Skin of body (tissue), 2 donors: ENCODE data around the gene EVA1C. TPM values are rescaled to one million over a fixed set of nuclear protein-coding genes. Genes with fewer than 3 reads are reported as not detected.
"Not testable (repeated sequence)": the region's sequence is repeated elsewhere in the genome, so short reads cannot be mapped to it uniquely, and the experiment has no call there.

Source experiments
- DNase-seq: peaks from one replicate; lab custom pipeline; 2025; lab: John Stamatoyannopoulos, UW
- total RNA-seq: library from RNA; depleted of rRNA; stranded (reverse); fragments of >200 nt; gene quantifications from one replicate; pipeline ENCODE4 v1.2.3, GENCODE V29; 2014

EVA1C gene
- total RNA-seq, 1 donor from 2014 or later = 5.3 TPM

- no peak for DNase-seq
These were observed 84.1 kb downstream of the EVA1C start for GRCh38 chr21:32496568-32496967.

DNA sequence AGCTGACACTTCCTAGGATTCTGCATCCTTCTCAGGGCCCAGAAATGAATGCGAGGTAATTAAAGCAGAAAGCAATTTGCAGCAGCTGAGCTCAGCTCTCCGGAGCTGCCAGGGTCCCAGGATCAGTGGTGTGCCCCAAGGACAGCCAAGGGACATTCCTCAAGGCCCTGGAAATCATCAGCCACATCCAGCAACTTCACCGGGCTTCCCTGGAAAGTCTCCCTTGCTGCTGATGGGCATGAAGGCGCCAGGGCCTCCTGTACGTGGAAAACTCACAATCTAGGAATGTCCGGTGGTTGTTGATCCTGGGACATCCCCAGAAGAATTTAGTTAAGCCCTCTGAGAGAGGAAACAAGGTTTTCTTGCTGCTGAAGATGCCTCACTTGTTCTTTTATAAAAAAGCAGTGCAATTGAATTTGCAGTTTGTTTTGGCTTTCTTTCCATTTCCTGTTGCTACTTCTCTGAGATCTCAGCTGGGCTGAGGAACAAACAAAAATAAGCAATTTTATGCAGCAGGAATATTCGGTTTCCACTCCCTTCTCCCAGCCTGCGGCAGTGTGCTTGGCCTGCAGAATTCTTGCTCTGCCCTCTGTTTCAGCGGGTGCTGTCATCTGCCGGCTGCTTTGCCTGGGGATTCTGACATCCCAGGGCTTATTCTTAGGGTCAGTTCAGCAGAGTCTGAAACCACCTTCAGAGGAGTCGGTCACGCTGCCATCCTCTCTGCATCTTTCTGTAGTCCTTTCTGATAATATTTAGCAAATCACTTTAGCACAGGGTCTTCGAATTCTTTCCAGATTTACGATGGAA, 86.9 kb downstream of the EVA1C start:
- DNase-seq = no peak

- DNase-seq = not testable (repeated sequence)
These were observed 91.1 kb downstream of the EVA1C start for GRCh38 chr21:32503641-32504040.

GRCh38 chr21:32505767-32506166, 93.3 kb downstream of the EVA1C start:
- DNase-seq = not testable (repeated sequence)

DNA sequence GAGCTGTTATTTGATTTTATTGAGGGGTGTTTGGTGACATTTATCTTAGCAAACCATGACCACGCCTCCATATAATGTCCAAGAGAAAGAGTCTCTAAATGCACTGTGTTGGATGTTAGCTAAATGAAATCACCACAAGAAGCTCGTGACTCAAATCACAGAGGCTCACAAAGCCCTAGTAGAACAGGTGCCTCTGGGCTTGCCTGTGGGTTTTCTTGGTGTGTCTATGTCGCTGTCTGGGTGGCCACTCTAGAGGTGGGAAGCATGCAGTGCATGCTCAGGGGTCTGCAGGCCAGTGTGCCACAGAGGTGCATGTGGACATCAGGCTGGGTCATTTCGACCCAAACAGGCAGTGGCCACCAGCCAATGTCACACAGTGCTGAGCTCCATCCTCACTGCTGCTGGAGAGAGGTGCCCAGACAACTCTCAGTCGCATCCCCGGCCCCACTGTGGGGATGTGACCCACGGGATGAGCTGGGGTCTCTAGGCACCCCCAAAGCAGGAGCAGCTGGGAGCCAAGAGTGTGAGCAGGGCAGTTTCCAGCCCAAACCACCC, 94.0 kb downstream of the EVA1C start:
- DNase-seq = not testable (repeated sequence)

- no peak for DNase-seq
These were observed 94.9 kb downstream of the EVA1C start for GRCh38 chr21:32507342-32507919.

GRCh38 chr21:32508036-32508435, 95.5 kb downstream of the EVA1C start:
- not testable (repeated sequence) for DNase-seq

DNA sequence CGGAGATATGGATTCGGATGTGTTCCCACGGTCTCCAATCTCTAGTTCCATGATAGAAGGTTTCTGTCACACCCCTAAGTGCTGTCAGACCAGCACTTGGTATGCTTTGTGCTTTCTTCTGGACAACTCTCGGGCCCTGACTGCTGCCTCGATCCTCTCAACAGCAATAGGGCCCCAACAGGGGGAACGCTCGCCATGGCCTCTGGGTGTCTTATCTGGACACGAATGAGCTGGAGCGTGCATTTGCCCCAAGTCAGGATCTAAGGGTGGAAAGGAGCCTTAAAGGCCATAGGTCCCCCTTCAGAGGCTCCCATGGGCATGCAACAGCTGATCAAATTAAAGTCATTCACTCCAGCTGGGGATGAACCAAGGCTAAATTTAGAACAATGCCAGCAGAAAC, 96.1 kb downstream of the EVA1C start:
- DNase-seq = no peak

GRCh38 chr21:32508975-32509374, 96.5 kb downstream of the EVA1C start:
- DNase-seq = not testable (repeated sequence)

- no peak for DNase-seq
These were observed 102.0 kb downstream of the EVA1C start for GRCh38 chr21:32514275-32515055.

DNA sequence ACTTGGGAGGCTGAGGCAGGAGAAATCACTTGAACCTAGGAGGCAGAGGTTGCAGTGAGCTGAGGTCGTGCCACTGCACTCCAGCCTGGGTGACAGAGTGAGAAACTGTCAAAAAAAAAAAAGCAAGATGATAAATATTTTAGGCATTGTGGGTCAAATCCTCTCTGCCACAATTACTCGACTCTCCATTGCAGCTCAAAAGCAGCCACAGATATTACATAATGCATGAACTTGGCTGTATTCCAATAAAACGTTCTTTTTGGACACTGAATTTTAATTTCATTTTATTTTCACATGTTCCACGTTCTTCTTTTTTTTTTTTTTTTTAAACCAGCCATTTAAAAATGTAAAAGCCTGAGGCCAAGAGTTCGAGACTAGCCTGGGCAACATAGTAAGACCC, 103.4 kb downstream of the EVA1C start:
- no peak for DNase-seq

- no peak for DNase-seq
These were observed 104.5 kb downstream of the EVA1C start for GRCh38 chr21:32516756-32517649.

DNA sequence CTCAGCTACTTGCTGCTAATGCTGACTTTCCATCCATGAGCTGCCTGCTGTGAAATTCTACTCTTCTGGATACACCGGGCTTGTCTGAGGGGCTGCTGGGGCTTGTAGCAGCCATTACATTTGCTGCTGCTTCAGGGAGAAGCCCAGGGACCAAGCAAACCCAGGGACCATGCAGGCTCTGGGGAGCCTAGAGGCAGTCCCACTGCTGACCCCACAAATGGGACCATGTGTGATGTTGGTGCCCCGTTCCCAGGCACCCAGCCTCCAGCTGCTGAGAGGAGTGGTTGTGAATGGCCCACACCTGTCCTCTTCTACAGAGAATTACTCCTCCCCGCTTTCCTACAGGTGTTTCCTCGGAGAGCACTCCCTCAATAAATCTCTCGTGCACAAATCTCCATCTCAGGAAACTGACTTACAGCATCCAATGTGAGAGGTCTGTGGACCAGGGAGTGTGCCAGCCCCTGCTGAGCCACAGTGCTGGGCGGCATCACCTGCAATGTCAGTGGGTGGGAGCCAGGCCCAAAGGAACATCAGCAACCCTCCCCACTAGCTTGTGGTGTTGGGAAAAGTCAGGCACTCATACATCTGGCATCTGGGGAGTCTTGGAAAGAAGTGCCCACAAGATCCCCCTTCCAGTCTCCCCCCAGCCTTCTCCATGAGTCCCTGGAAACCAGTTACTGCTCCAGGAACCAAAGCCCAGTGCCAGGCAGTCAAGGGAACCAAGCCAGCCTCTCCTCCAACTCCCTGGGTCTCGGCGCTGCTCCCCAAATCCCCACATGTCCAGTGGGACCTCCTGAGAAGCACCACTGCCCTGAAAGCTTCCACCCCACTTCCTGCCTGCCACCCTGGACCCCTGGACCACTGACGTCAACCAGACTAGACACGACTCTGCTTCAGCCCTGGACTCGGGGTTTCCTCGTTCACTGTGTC, 107.7 kb downstream of the EVA1C start:
- DNase-seq = no peak

DNA sequence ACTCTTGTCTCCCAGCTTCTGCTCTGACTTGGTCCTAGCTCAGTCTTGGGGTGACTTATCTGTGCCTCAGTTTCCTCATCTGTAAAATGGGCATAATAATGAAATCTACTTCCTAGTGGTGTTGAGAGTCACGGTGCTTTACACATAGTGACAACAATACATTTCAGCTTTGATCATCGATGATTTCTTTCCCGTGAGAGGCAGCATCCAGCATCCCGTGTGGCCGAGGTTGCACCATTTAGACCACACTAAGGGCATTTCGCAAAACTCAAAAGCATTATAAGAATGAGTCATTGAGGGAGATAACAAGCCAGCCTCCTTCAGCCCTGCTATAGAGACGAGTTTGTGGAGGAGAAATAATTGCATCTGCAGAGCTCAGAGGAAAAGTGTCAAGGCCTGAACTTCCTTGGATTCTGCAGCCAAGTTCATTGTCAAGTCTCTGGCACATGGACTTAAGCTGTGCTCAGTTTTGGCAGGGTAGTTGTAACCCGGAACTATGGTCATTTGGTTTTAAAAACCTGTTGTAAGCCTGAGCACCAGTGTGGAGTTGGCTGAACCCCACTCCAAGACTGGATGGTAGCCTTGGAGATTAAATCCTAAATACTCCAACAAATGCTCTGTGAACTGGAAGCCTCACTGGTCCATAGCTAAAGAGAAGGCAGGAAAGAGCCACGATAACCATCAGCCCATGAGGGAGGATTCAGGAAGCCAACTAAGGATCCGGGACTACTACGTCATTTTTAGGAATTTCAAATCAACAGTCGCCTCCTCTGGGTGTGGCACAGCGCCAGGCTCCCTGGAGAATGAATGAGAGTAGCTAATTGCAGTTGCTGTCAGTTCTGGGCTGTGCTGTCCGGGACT, 108.6 kb downstream of the EVA1C start:
- peak; percentile 49 for DNase-seq

- DNase-seq = no peak
These were observed 109.3 kb downstream of the EVA1C start for GRCh38 chr21:32521736-32522355.

- DNase-seq = no peak
These were observed 111.0 kb downstream of the EVA1C start for GRCh38 chr21:32523463-32523862.

- peak; percentile 49 for DNase-seq
These were observed 111.6 kb downstream of the EVA1C start for GRCh38 chr21:32523988-32524719.

DNA sequence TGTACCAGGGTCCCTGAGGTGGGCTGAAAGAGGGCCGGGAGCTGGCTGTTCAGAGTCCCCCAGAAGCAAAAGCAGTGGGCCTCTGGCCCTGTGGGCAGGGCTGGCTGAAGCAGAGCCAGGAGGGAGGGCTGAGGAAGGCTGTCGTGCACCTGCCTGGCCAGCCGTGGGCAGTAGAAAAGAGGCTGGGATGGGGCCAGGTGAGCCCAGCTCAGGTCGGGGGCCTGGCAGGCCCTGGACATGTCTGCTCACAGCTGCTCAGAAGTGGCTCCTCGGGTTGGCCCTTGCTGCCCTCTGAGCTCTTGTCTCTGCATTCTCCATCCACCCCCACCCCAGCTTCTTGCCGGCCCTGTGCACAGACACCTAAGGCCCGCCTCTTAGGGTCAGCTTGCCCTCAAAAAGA, 112.8 kb downstream of the EVA1C start:
- DNase-seq = no peak
